GM23338 (cell line): Measurements from ENCODE around the gene PSD4. TPM values are rescaled to one million over a fixed set of nuclear protein-coding genes. Genes with fewer than 3 reads are reported as not detected.

ENCODE experiments used
- ATAC-seq: fragments of 200-7000 bp; cut with Tn5 transposase; 3 replicates; pipeline ENCODE4 v1.9.1; 2020
- DNase-seq: peaks from one replicate; pipeline ENCODE4 v3.0.0-alpha.2; 2015; ENCODE audit warnings: low spot score
- H2AFZ ChIP-seq: fragments of 200-600 bp; sonication (generic); 2 replicates; pipeline ENCODE4 v1.8.0; 2016; ENCODE audit warnings: antibody characterized with exemption, mild to moderate bottlenecking, moderate library complexity
- H3F3A ChIP-seq: fragments of 200-600 bp; sonication (generic); replicated peaks from 2 replicates; pipeline ENCODE4 v1.8.0; 2017; ENCODE audit warnings: antibody characterized with exemption, mixed run types, low read depth
- H3K27ac ChIP-seq: fragments of 200-600 bp; sonication (generic); 2 replicates; pipeline ENCODE4 v1.6.1; 2016; ENCODE audit warnings: low read depth
- H3K27me3 ChIP-seq: fragments of 200-600 bp; sonication (generic); 2 replicates; pipeline ENCODE4 v1.8.0; 2016; ENCODE audit warnings: mild to moderate bottlenecking, mixed run types, moderate library complexity; ENCODE audit not compliant: insufficient read depth
- H3K36me3 ChIP-seq: fragments of 200-600 bp; sonication (generic); 2 replicates; pipeline ENCODE4 v1.8.0; 2016; ENCODE audit warnings: mild to moderate bottlenecking; ENCODE audit not compliant: insufficient read depth
- H3K4me1 ChIP-seq: fragments of 200-600 bp; sonication (generic); 2 replicates; pipeline ENCODE4 v1.8.0; 2016; ENCODE audit warnings: mild to moderate bottlenecking, moderate library complexity; ENCODE audit not compliant: insufficient read depth
- H3K4me2 ChIP-seq: fragments of 200-600 bp; sonication (generic); 2 replicates; pipeline ENCODE4 v1.7.1; 2017; ENCODE audit warnings: mixed run types
- H3K4me3 ChIP-seq: fragments of 200-600 bp; sonication (generic); 2 replicates; pipeline ENCODE4 v1.6.1; 2016; ENCODE audit warnings: mixed run types
- H3K79me2 ChIP-seq: fragments of 200-600 bp; sonication (generic); replicated peaks from 2 replicates; pipeline ENCODE4 v1.8.0; 2017; ENCODE audit warnings: mild to moderate bottlenecking; ENCODE audit not compliant: insufficient read depth
- H3K9me2 ChIP-seq: fragments of 200-600 bp; sonication (generic); 2 replicates; pipeline ENCODE4 v1.8.0; 2017; ENCODE audit not compliant: insufficient read depth
- H4K20me1 ChIP-seq: fragments of 200-600 bp; sonication (generic); replicated peaks from 2 replicates; pipeline ENCODE4 v1.8.0; 2017; ENCODE audit warnings: mild to moderate bottlenecking; ENCODE audit not compliant: insufficient read depth
- H3K27ac Mint-ChIP-seq: 2 replicates; pipeline ENCODE4 v1.8.0; 2020; ENCODE audit warnings: inconsistent platforms, mild to moderate bottlenecking, moderate library complexity, mixed read lengths
- H3K27me3 Mint-ChIP-seq: 3 replicates; pipeline ENCODE4 v1.8.0; 2022; ENCODE audit warnings: low read depth, mild to moderate bottlenecking, moderate library complexity, mixed read lengths, inconsistent platforms; ENCODE audit not compliant: insufficient read depth, poor library complexity
- H3K36me3 Mint-ChIP-seq: 3 replicates; pipeline ENCODE4 v1.8.0; 2021; ENCODE audit warnings: low read depth, mild to moderate bottlenecking, inconsistent platforms, moderate library complexity, mixed read lengths
- H3K4me1 Mint-ChIP-seq: 3 replicates; pipeline ENCODE4 v1.8.0; 2020; ENCODE audit warnings: mild to moderate bottlenecking, inconsistent platforms, mixed read lengths
- H3K4me3 Mint-ChIP-seq: 3 replicates; pipeline ENCODE4 v1.8.0; 2021; ENCODE audit warnings: moderate library complexity, mild to moderate bottlenecking, inconsistent platforms, mixed read lengths
- H3K9me3 Mint-ChIP-seq: 3 replicates; pipeline ENCODE4 v1.8.0; 2020; ENCODE audit warnings: moderate library complexity, mild to moderate bottlenecking, inconsistent platforms, mixed read lengths
- CTCF ChIP-seq, 2 experiments: fragments of 200-600 bp in 1 of 2; sonication (generic) in 1 of 2; conservative IDR thresholded peaks; 2 replicates each; pipeline versions ENCODE4 v1.5.1 to v1.6.1; 2016 to 2017; ENCODE audit warnings: antibody characterized with exemption in 2 of 2, low read depth in 2 of 2, mild to moderate bottlenecking in 2 of 2, moderate library complexity in 1 of 2
- ZNF462 ChIP-seq: fragments of 250-450 bp; sonication (Bioruptor Pico); IDR thresholded peaks from 2 replicates; pipeline ENCODE4 v1.5.0; 2020; ENCODE audit warnings: mild to moderate bottlenecking, moderate library complexity
- polyA plus RNA-seq: library from polyadenylated mRNA; unstranded; fragments of >200 nt; fragmentation: Nextera tagmentation; extraction: Ambion mirVana; gene quantifications from 2 replicates; pipeline ENCODE4 v1.2.1, GENCODE V29; 2016
- total RNA-seq: library from RNA; depleted of rRNA; stranded (reverse); fragments of >200 nt; shearing (Covaris generic); gene quantifications from 2 replicates; pipeline ENCODE4 v1.2.3, GENCODE V29; 2014

PSD4 gene
- total and polyA plus RNA-seq, 2 experiments from 2014 or later, result 0.06 to 0.66 TPM

DNA sequence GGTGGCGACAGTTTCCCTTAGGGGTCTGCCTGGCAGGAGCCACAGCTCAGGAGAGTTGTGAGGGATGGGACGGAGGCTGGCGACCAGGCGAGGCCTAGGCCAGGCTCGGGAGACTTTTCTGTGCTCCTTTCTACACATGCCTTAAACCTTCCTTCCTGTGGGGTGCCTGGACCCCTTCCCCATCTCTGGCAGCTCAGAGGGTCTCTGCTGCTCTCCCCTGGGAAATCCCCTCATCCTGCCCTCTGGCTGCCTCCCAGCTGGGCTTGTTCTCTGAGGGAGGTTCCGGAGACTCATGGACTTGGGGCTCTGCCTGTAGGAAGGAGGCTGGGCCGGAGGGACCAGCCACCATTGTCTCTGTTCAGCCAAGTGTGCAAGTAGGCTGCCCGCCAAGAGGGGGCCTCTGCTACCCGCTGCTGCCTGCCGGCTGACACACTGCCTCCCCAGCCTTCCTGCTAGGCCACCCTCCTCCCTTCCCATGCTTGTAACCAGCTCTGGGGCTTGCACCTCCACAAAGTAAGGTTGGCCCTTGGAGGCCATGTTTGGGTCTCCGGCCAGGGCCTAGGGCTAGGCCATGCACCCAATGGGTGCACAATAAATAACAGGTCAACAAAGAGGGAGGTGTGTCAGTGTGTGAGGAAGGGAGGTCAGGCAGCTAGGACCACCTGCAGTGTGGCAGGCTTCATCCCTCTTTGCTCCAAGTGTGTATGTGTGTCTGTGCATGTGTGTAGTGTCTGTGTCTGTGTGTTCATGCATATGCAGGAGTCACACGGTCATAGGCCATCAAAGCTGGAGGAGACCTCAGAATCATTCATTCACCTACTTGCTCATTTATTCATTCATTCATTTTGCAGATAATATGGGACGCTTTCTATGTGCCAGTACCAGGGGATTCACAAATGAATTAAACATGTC lies 28.8 kb downstream of the PSD4 start (continued):
- no peak for TF ChIP-seq ZNF462 (CRISPR knock-in tag)

GRCh38 chr2:113203217-113203530 lies 29.4 kb downstream of the PSD4 start:
- Mint-ChIP-seq H3K4me3 (no peak overlapping the region), H3K27ac (no peak overlapping the region), H3K27me3 (peaks cover 4% of the 10 kb centered on the region), H3K36me3 (no peaks in the 10 kb centered on the region), H3K9me3 (no peaks in the 10 kb centered on the region), H3K4me1 (peaks cover 3% of the 10 kb centered on the region; the same call in 2 of the 3 replicates)
- H3K27me3 ChIP-seq, result no peaks in the 10 kb centered on the region
- H3K4me2 ChIP-seq, result no peak overlapping the region
- TF ChIP-seq CTCF (conservative IDR thresholded peaks at IDR 0.05; ENCODE audit: low read depth in 2 of 2), result no peak
- H3K4me1 ChIP-seq, result no peaks in the 10 kb centered on the region
- H3K79me2 ChIP-seq, result no peaks in the 10 kb centered on the region
- H3F3A ChIP-seq, result no peaks in the 10 kb centered on the region
- no peaks in the 10 kb centered on the region for H4K20me1 ChIP-seq
- no peak overlapping the region for H3K27ac ChIP-seq
- H3K9me2 ChIP-seq, result no peaks in the 10 kb centered on the region
- no peak overlapping the region for H3K4me3 ChIP-seq
- no peaks in the 10 kb centered on the region for H3K36me3 ChIP-seq
- ATAC-seq, result no peak
- H2AFZ ChIP-seq, result no peak overlapping the region
- DNase-seq, result no peak
